ENCODE measurements around the gene TMEM145. TPM values are rescaled to one million over a fixed set of nuclear protein-coding genes. Genes with fewer than 3 reads are reported as not detected.

TMEM145 gene
- total RNA-seq, 1 experiment from 2014 or later = 1.2 TPM

GRCh38 chr19:42279902-42280814 is 33.0 kb upstream of the TMEM145 start:
- Histone ChIP-seq H3K27ac (no peak overlapping the region), H3K4me1 (replicated peaks; ENCODE audit: insufficient read depth) (peaks cover 41% of the 10 kb centered on the region), H4K20me1 (ENCODE audit: insufficient read depth) (peaks cover 7% of the 10 kb centered on the region; the same call in 1 of the 2 replicates), H3K9me2 (ENCODE audit: insufficient read depth) (no peaks in the 10 kb centered on the region), H3K4me3 (peak overlapping the region; percentile 96), H3K9me3 (ENCODE audit: insufficient read depth, low read depth) (no peaks in the 10 kb centered on the region), H3K36me3 (ENCODE audit: low read depth) (no peaks in the 10 kb centered on the region; the same call in 1 of the 2 replicates), H2AFZ (peak overlapping the region; percentile 83), H3F3A (ENCODE audit: insufficient read depth, low read depth) (peaks cover 33% of the 10 kb centered on the region; the same call in 1 of the 2 replicates), H3K4me2 (peak overlapping the region; percentile 90), H3K27me3 (ENCODE audit: insufficient read depth, low read depth) (no peaks in the 10 kb centered on the region), H3K79me2 (ENCODE audit: low read depth) (peaks cover 7% of the 10 kb centered on the region; the same call in 1 of the 2 replicates)
- TF ChIP-seq CTCF (conservative IDR thresholded peaks at IDR 0.05) = peak; percentile 90
- no peak for TF ChIP-seq EZH2 (IDR thresholded peaks at IDR 0.05; ENCODE audit: low read depth)
- DNase-seq = peak; percentile 65 to 91
- CTCF ChIA-PET = interaction anchor here (0.6 to 1.6 kb wide), 5 partner anchors 15 to 166 kb away, joined by 3 to 12 read pairs (median 6); no protein-coding TSS in a partner anchor
- intact Hi-C loops (cut with micrococcal nuclease; ENCODE audit: unreplicated experiment) = loop anchor here (1.0 to 5.0 kb wide), 2 partner anchors 12 to 63 kb away; partner anchors contain the start of gene DEDD2
- POLR2A ChIA-PET (ENCODE audit: unreplicated experiment) = interaction anchor here (0.5 kb wide), 1 partner anchor 10 kb away, joined by 3 read pairs; no protein-coding TSS in a partner anchor
- TSS peak; percentile 70 for BruUV-seq (replicated peaks)

DNA sequence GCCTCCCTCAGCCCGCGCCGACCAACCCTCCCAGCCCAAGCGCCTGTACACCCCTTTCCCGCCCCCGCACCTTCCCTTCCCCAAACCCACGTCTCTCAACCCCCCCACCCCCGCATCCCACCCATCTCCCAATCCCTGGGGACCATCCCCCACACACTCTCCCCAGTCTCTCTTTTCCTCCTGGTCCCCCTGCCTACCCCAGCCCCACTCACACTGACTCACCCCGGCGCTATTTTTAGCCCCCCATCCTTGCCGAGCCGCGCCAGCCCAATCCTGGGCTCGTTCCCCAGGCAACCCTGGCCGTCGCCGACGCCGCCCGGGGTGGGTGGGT is 32.3 kb upstream of the TMEM145 start:
- H3K27ac ChIP-seq = no peak overlapping the region

More for the DNA sequence above, 32.3 kb upstream of the TMEM145 start:
- BruUV-seq (replicated peaks) = no TSS peak
- TF ChIP-seq CTCF (conservative IDR thresholded peaks at IDR 0.05) (no peak), EZH2 (IDR thresholded peaks at IDR 0.05; ENCODE audit: low read depth) (no peak)
- DNase-seq = no peak
- peaks cover 13% of the 10 kb centered on the region; the same call in 1 of the 2 replicates for H3K79me2 ChIP-seq (ENCODE audit: low read depth)
- no peaks in the 10 kb centered on the region; the same call in 1 of the 2 replicates for H3K36me3 ChIP-seq (ENCODE audit: low read depth)
- peaks cover 39% of the 10 kb centered on the region; the same call in 1 of the 2 replicates for H3F3A ChIP-seq (ENCODE audit: insufficient read depth, low read depth)
- H2AFZ ChIP-seq = no peak overlapping the region
- CTCF ChIA-PET = no interaction called here
- H3K27me3 ChIP-seq (ENCODE audit: insufficient read depth, low read depth) = no peaks in the 10 kb centered on the region
- peaks cover 42% of the 10 kb centered on the region for H3K4me1 ChIP-seq (replicated peaks; ENCODE audit: insufficient read depth)
- intact Hi-C loops (cut with micrococcal nuclease; ENCODE audit: unreplicated experiment) = loop anchor here (1.0 to 5.0 kb wide), 2 partner anchors 12 to 63 kb away; partner anchors contain the start of gene DEDD2
- peak overlapping the region; percentile 96 for H3K4me3 ChIP-seq
- peak overlapping the region; percentile 90 for H3K4me2 ChIP-seq
- POLR2A ChIA-PET (ENCODE audit: unreplicated experiment) = no interaction called here
- H3K9me3 ChIP-seq (ENCODE audit: insufficient read depth, low read depth) = no peaks in the 10 kb centered on the region
- H3K9me2 ChIP-seq (ENCODE audit: insufficient read depth) = no peaks in the 10 kb centered on the region
- H4K20me1 ChIP-seq (ENCODE audit: insufficient read depth) = peaks cover 13% of the 10 kb centered on the region; the same call in 1 of the 2 replicates

All from PC-9 (cell line).